Activated effector memory CD4-positive, alpha-beta T cell treated with anti-CD3 and anti-CD28 coated beads, Interleukin-2, amount 50 U/mL, for 16 hours (primary cell): Measurements from ENCODE around the gene ATP5F1D.

Experiments
- DNase-seq: peaks from one replicate; pipeline ENCODE4 v3.0.0-alpha.2; 2020

ATP5F1D gene

GRCh38 chr19:1283917-1284292, 42.4 kb downstream of the ATP5F1D start:
- no peak for DNase-seq

- DNase-seq = no peak
These were observed 42.9 kb downstream of the ATP5F1D start for GRCh38 chr19:1284293-1284978.

GRCh38 chr19:1284979-1285736, 43.6 kb downstream of the ATP5F1D start:
- no peak for DNase-seq

- DNase-seq = no peak
These were observed 44.3 kb downstream of the ATP5F1D start, which contains the start of gene EFNA2 for GRCh38 chr19:1285737-1286360. Gene EFNA2, plus strand, starts transcription at chr19:1285873. Its CDS starts 296 bp downstream, at chr19:1286169.

GRCh38 chr19:1286487-1287353, 45.2 kb downstream of the ATP5F1D start:
- DNase-seq = no peak

- DNase-seq = no peak
These were observed 46.0 kb downstream of the ATP5F1D start for GRCh38 chr19:1287354-1288225.

GRCh38 chr19:1288226-1288612, 46.7 kb downstream of the ATP5F1D start:
- DNase-seq = no peak

GRCh38 chr19:1288833-1289685, 47.5 kb downstream of the ATP5F1D start:
- no peak for DNase-seq

GRCh38 chr19:1289686-1290025, 48.1 kb downstream of the ATP5F1D start:
- DNase-seq = no peak

GRCh38 chr19:1290196-1290702, 48.7 kb downstream of the ATP5F1D start:
- no peak for DNase-seq

GRCh38 chr19:1290703-1291651, 49.4 kb downstream of the ATP5F1D start:
- DNase-seq = no peak

- DNase-seq = no peak
These were observed 50.3 kb downstream of the ATP5F1D start for GRCh38 chr19:1291761-1292418.

- no peak for DNase-seq
These were observed 51.0 kb downstream of the ATP5F1D start for GRCh38 chr19:1292419-1293151.

GRCh38 chr19:1293782-1294604, 52.4 kb downstream of the ATP5F1D start:
- DNase-seq = no peak
